HepG2 (cell line): ENCODE measurements around the gene BAHD1. TPM values are rescaled to one million over a fixed set of nuclear protein-coding genes. Genes with fewer than 3 reads are reported as not detected.
A peak's percentile ranks its signal among the peaks of the same experiment; 100 is the strongest.

Experiments
- GPN1 ChIP-seq: sonication (generic); formaldehyde crosslinking; IDR thresholded peaks from 2 replicates; pipeline ENCODE4 v1.5.1; 2020; ENCODE audit warnings: missing genetic modification reagents, borderline replicate concordance
- HNF4A ChIP-seq: sonication (generic); formaldehyde crosslinking; IDR thresholded peaks from 2 replicates; pipeline ENCODE4 v1.4.0; 2020; ENCODE audit warnings: missing genetic modification reagents
- HNF4G ChIP-seq, 2 experiments: sonication (generic) in 1 of 2; formaldehyde crosslinking in 1 of 2; IDR thresholded peaks; 2 replicates each; pipeline versions ENCODE4 v1.4.0 to v1.6.1; 2011 to 2020; ENCODE audit warnings: borderline replicate concordance in 2 of 2, low read depth in 2 of 2, mild to moderate bottlenecking in 2 of 2, low read length in 1 of 2, missing genetic modification reagents in 1 of 2, moderate library complexity in 1 of 2
- IRF9 ChIP-seq: sonication (generic); formaldehyde crosslinking; IDR thresholded peaks from 2 replicates; pipeline ENCODE4 v1.8.0; 2022; ENCODE audit warnings: missing genetic modification reagents, mild to moderate bottlenecking, borderline replicate concordance
- KAT7 ChIP-seq: IDR thresholded peaks from 2 replicates; pipeline ENCODE4 v1.6.1; 2018; ENCODE audit warnings: borderline replicate concordance, missing compliant biosample characterization
- NR2F6 ChIP-seq, 2 experiments: IDR thresholded peaks; 2 replicates each; pipeline ENCODE4 v1.6.1; 2016; ENCODE audit warnings: antibody characterized with exemption in 1 of 2, mild to moderate bottlenecking in 1 of 2
- PHF8 ChIP-seq: sonication (generic); formaldehyde crosslinking; IDR thresholded peaks from 2 replicates; pipeline ENCODE4 v1.5.0; 2020; ENCODE audit warnings: missing genetic modification reagents
- POLR2G ChIP-seq: fragments of 200-400 bp; formaldehyde crosslinking; IDR thresholded peaks from 2 replicates; pipeline ENCODE4 v1.6.1; 2018; ENCODE audit warnings: mild to moderate bottlenecking, low read depth, low read length, moderate library complexity
- PPARG ChIP-seq: conservative IDR thresholded peaks from 2 replicates; pipeline ENCODE4 v1.6.1; 2016; ENCODE audit warnings: missing biosample characterization, missing genetic modification reagents
- REST ChIP-seq, 2 experiments: IDR thresholded peaks; 2 replicates each; pipeline ENCODE4 v1.6.1; 2011 to 2012; ENCODE audit warnings: low read length in 2 of 2, borderline replicate concordance in 1 of 2, low read depth in 1 of 2, mild to moderate bottlenecking in 1 of 2, moderate library complexity in 1 of 2
- USF2 ChIP-seq, 2 experiments: sonication (generic) in 1 of 2; formaldehyde crosslinking in 1 of 2; IDR thresholded peaks; 2 replicates each; pipeline versions ENCODE4 v1.5.1 to v1.6.1; 2011 to 2020; ENCODE audit warnings: borderline replicate concordance in 1 of 2, low read depth in 1 of 2, low read length in 1 of 2, mild to moderate bottlenecking in 1 of 2, missing genetic modification reagents in 1 of 2, moderate library complexity in 1 of 2
- ZBTB2 ChIP-seq: sonication (generic); formaldehyde crosslinking; IDR thresholded peaks from 2 replicates; pipeline ENCODE4 v1.8.0; 2022; ENCODE audit warnings: low read depth, missing genetic modification reagents
- ZBTB38 ChIP-seq: sonication (generic); formaldehyde crosslinking; IDR thresholded peaks from 2 replicates; pipeline ENCODE4 v1.5.1; 2020; ENCODE audit warnings: mild to moderate bottlenecking, missing genetic modification reagents
- ZFP36L2 ChIP-seq: sonication (generic); formaldehyde crosslinking; IDR thresholded peaks from 2 replicates; pipeline ENCODE4 v1.4.0; 2020; ENCODE audit warnings: missing genetic modification reagents
- ZMYM4 ChIP-seq: sonication (generic); formaldehyde crosslinking; IDR thresholded peaks from 2 replicates; pipeline ENCODE4 v1.8.1; 2023; ENCODE audit warnings: mild to moderate bottlenecking, missing genetic modification reagents
- ZNF101 ChIP-seq: sonication (generic); formaldehyde crosslinking; IDR thresholded peaks from 2 replicates; pipeline ENCODE4 v1.4.0; 2020; ENCODE audit warnings: mild to moderate bottlenecking, low read depth, missing genetic modification reagents, borderline replicate concordance
- ZNF12 ChIP-seq: sonication (generic); formaldehyde crosslinking; IDR thresholded peaks from 2 replicates; pipeline ENCODE4 v1.5.0; 2020; ENCODE audit warnings: missing genetic modification reagents
- ZNF567 ChIP-seq: sonication (generic); formaldehyde crosslinking; IDR thresholded peaks from 2 replicates; pipeline ENCODE4 v1.8.1; 2023; ENCODE audit warnings: mild to moderate bottlenecking, missing genetic modification reagents, borderline replicate concordance
- ZSCAN12 ChIP-seq: sonication (generic); formaldehyde crosslinking; IDR thresholded peaks from 2 replicates; pipeline ENCODE4 v1.9.0; 2021; ENCODE audit warnings: mild to moderate bottlenecking, missing genetic modification reagents
- ZSCAN20 ChIP-seq: sonication (generic); formaldehyde crosslinking; IDR thresholded peaks from 2 replicates; pipeline ENCODE4 v1.4.0; 2020; ENCODE audit warnings: missing genetic modification reagents, mild to moderate bottlenecking, borderline replicate concordance
- polyA plus RNA-seq, 8 experiments: library from polyadenylated mRNA; depleted of rRNA in 3 of 8; stranded (reverse) in 7 of 8; unstranded in 1 of 8; fragments of >200 nt; fragmentation: Illumina TruSeq in 4 of 8; extraction: Trizol in 4 of 8; gene quantifications; 2 replicates each; pipeline versions ENCODE4 v1.2.1 to v1.2.3, GENCODE V29; 2011 to 2016; ENCODE audit warnings: low read depth in 4 of 8, missing spikeins in 1 of 8, mixed read lengths in 1 of 8; ENCODE audit not compliant: insufficient read depth in 1 of 8
- total RNA-seq, 5 experiments: library from RNA; depleted of rRNA; stranded (reverse); fragments of >200 nt; fragmentation: Illumina TruSeq; extraction: Trizol; gene quantifications; 2 replicates each; pipeline ENCODE4 v1.2.3, GENCODE V29; 2016; ENCODE audit warnings: low read depth in 1 of 5

The BAHD1 gene
- total and polyA plus RNA-seq, 2 of the 13 experiments (the other 11 are each of a cell fraction or from before 2014, with no cell fraction given) = 3.3 to 8.7 TPM

GRCh38 chr15:40451527-40452158 is 10.9 kb downstream of the BAHD1 start (continued):
- TF ChIP-seq USF2 (IDR thresholded peaks at IDR 0.05; ENCODE audit: low read depth, low read length) (no peak), USF2 (CRISPR knock-in tag; IDR thresholded peaks at IDR 0.05; ENCODE audit: borderline replicate concordance) (no peak), ZSCAN20 (CRISPR knock-in tag) (peak; percentile 99), ZMYM4 (CRISPR knock-in tag) (0 out of 2 replicates have a peak, but pooled peaks have one; percentile 23), PHF8 (CRISPR knock-in tag) (no peak), GPN1 (CRISPR knock-in tag) (no peak), ZNF101 (CRISPR knock-in tag) (no peak), ZBTB2 (CRISPR knock-in tag) (no peak), ZSCAN12 (no peak), KAT7 (CRISPR knock-in tag) (no peak), HNF4A (peak; percentile 80), ZNF12 (CRISPR knock-in tag) (no peak), HNF4G (IDR thresholded peaks at IDR 0.05; ENCODE audit: borderline replicate concordance, low read depth, low read length) (peak; percentile 54; the same call in 1 of the 2 replicates), HNF4G (CRISPR knock-in tag; IDR thresholded peaks at IDR 0.05; ENCODE audit: borderline replicate concordance, low read depth) (0 out of 2 replicates have a peak, but pooled peaks have one; percentile 55), POLR2G (no peak), REST (IDR thresholded peaks at IDR 0.05; ENCODE audit: borderline replicate concordance in 1 of 2, low read depth in 1 of 2, low read length in 2 of 2) (no peak), ZNF567 (no peak), NR2F6 (IDR thresholded peaks at IDR 0.05) (no peak; the same call in 1 of the 2 replicates), NR2F6 (CRISPR knock-in tag; IDR thresholded peaks at IDR 0.05) (0 out of 2 replicates have a peak, but pooled peaks have one; percentile 22), ZFP36L2 (CRISPR knock-in tag) (no peak), ZBTB38 (CRISPR knock-in tag) (no peak), PPARG (no peak), IRF9 (CRISPR knock-in tag) (no peak)
